Esophagus squamous epithelium (tissue), 4 donors: Measurements from ENCODE around the gene ZNF831.

Experiments
- CTCF ChIP-seq, 6 experiments: fragments of 450-650 bp in 4 of 6; fragments of 200-600 bp in 2 of 6; sonication (generic) in 2 of 6; IDR thresholded peaks; one replicate each; pipeline ENCODE4 v1.5.1; 2016 to 2019; ENCODE audit warnings: antibody characterized with exemption in 6 of 6, mild to moderate bottlenecking in 4 of 6, moderate library complexity in 4 of 6
- POLR2A ChIP-seq, 4 donors: fragments of 450-650 bp; IDR thresholded peaks; one replicate each; pipeline ENCODE4 v1.6.1; 2017; ENCODE audit warnings: antibody characterized with exemption in 4 of 4, mild to moderate bottlenecking in 4 of 4, moderate library complexity in 3 of 4

DNA sequence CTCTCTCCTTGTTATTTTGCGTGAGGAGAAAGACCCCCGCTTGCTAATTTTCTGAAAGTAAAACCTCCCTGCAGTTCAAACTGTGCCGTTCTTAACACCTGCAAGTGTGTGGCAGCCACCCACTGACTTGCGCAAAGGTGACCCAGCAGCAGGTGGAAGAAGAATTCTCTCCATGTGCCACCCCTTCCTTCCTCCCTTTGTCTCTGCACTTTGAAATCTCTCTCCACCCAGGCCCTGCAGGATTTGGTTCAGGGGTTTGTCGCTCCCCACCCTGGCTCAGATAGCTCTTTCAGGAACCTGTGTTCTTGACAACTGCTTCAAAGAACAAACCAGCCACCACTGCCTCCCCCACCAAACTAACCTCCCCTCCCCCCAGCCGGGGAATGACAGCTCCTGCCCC lies 41.4 kb downstream of the ZNF831 start:
- TF ChIP-seq CTCF (IDR thresholded peaks at IDR 0.05) (no peak), POLR2A (IDR thresholded peaks at IDR 0.05) (no peak)
